HepG2 (cell line): ENCODE data around the gene SLC43A3. TPM values are rescaled to one million over a fixed set of nuclear protein-coding genes. Genes with fewer than 3 reads are reported as not detected.

Source experiments
- ATRX ChIP-seq: sonication (generic); formaldehyde crosslinking; IDR thresholded peaks from 2 replicates; pipeline ENCODE4 v1.4.0; 2020; ENCODE audit warnings: missing genetic modification reagents, borderline replicate concordance
- CBX1 ChIP-seq: IDR thresholded peaks from one replicate; pipeline ENCODE4 v1.6.1; 2016; ENCODE audit warnings: antibody characterized with exemption, low read depth
- CCAR2 ChIP-seq: fragments of 200-400 bp; formaldehyde crosslinking; optimal IDR thresholded peaks from 2 replicates; pipeline ENCODE3; 2018; ENCODE audit warnings: low read depth, mild to moderate bottlenecking, low read length, moderate library complexity
- GATAD2A ChIP-seq: IDR thresholded peaks from 2 replicates; pipeline ENCODE4 v1.6.1; 2016
- HINFP ChIP-seq: sonication (generic); formaldehyde crosslinking; IDR thresholded peaks from 2 replicates; pipeline ENCODE4 v1.4.0; 2020; ENCODE audit warnings: low read depth, mild to moderate bottlenecking, missing genetic modification reagents
- HMG20B ChIP-seq: conservative IDR thresholded peaks from 2 replicates; pipeline ENCODE4 v1.6.1; 2016; ENCODE audit warnings: missing genetic modification reagents, missing compliant biosample characterization
- NFATC3 ChIP-seq: sonication (generic); formaldehyde crosslinking; IDR thresholded peaks from 2 replicates; pipeline ENCODE4 v1.5.1; 2020; ENCODE audit warnings: mild to moderate bottlenecking, missing genetic modification reagents
- NFRKB ChIP-seq: fragments of 450-650 bp; IDR thresholded peaks from 2 replicates; pipeline ENCODE4 v1.6.1; 2017
- NFYB ChIP-seq: sonication (generic); formaldehyde crosslinking; IDR thresholded peaks from 2 replicates; pipeline ENCODE4 v1.4.0; 2020; ENCODE audit warnings: missing genetic modification reagents
- PATZ1 ChIP-seq: sonication (generic); formaldehyde crosslinking; IDR thresholded peaks from 2 replicates; pipeline ENCODE4 v1.4.0; 2020; ENCODE audit warnings: missing genetic modification reagents
- PAWR ChIP-seq: sonication (generic); formaldehyde crosslinking; IDR thresholded peaks from 2 replicates; pipeline ENCODE4 v1.4.0; 2020; ENCODE audit warnings: missing genetic modification reagents, mild to moderate bottlenecking, borderline replicate concordance
- PITX1 ChIP-seq: sonication (generic); formaldehyde crosslinking; IDR thresholded peaks from 2 replicates; pipeline ENCODE4 v1.5.1; 2020; ENCODE audit warnings: mild to moderate bottlenecking, missing genetic modification reagents
- RBAK ChIP-seq: sonication (generic); formaldehyde crosslinking; IDR thresholded peaks from 2 replicates; pipeline ENCODE4 v1.5.1; 2020; ENCODE audit warnings: mild to moderate bottlenecking, missing genetic modification reagents
- RELA ChIP-seq: sonication (generic); formaldehyde crosslinking; IDR thresholded peaks from 2 replicates; pipeline ENCODE4 v1.4.0; 2020; ENCODE audit warnings: missing genetic modification reagents
- SP4 ChIP-seq: sonication (generic); formaldehyde crosslinking; IDR thresholded peaks from 2 replicates; pipeline ENCODE4 v1.8.1; 2023; ENCODE audit warnings: mild to moderate bottlenecking, missing genetic modification reagents
- ZBTB1 ChIP-seq: sonication (generic); formaldehyde crosslinking; IDR thresholded peaks from 2 replicates; pipeline ENCODE4 v1.4.0; 2020; ENCODE audit warnings: missing genetic modification reagents, borderline replicate concordance
- ZKSCAN1 ChIP-seq: fragments of 150-350 bp; IDR thresholded peaks from 2 replicates; pipeline ENCODE4 v1.6.1; 2014; ENCODE audit warnings: low read length
- ZNF138 ChIP-seq: sonication (generic); formaldehyde crosslinking; IDR thresholded peaks from 2 replicates; pipeline ENCODE4 v1.5.0; 2020; ENCODE audit warnings: mild to moderate bottlenecking, low read depth, missing genetic modification reagents
- ZNF20 ChIP-seq: sonication (generic); formaldehyde crosslinking; IDR thresholded peaks from 2 replicates; pipeline ENCODE4 v1.4.0; 2020; ENCODE audit warnings: mild to moderate bottlenecking, moderate library complexity, missing genetic modification reagents
- ZNF333 ChIP-seq: sonication (generic); formaldehyde crosslinking; IDR thresholded peaks from 2 replicates; pipeline ENCODE4 v1.4.0; 2020; ENCODE audit warnings: mild to moderate bottlenecking, missing genetic modification reagents, borderline replicate concordance
- ZNF350 ChIP-seq: sonication (generic); formaldehyde crosslinking; IDR thresholded peaks from 2 replicates; pipeline ENCODE4 v1.4.0; 2020; ENCODE audit warnings: mild to moderate bottlenecking, low read depth, missing genetic modification reagents, borderline replicate concordance
- ZNF431 ChIP-seq: sonication (generic); formaldehyde crosslinking; IDR thresholded peaks from 2 replicates; pipeline ENCODE4 v1.9.0; 2022; ENCODE audit warnings: missing genetic modification reagents, low read depth, mild to moderate bottlenecking, borderline replicate concordance
- ZNF792 ChIP-seq: IDR thresholded peaks from 2 replicates; pipeline ENCODE4 v1.6.1; 2016
- ZSCAN25 ChIP-seq: sonication (generic); formaldehyde crosslinking; IDR thresholded peaks from 2 replicates; pipeline ENCODE4 v1.8.0; 2022; ENCODE audit warnings: mild to moderate bottlenecking, missing genetic modification reagents
- polyA plus RNA-seq, 8 experiments: library from polyadenylated mRNA; depleted of rRNA in 3 of 8; stranded (reverse) in 7 of 8; unstranded in 1 of 8; fragments of >200 nt; fragmentation: Illumina TruSeq in 4 of 8; extraction: Trizol in 4 of 8; gene quantifications; 2 replicates each; pipeline versions ENCODE4 v1.2.1 to v1.2.3, GENCODE V29; 2011 to 2016; ENCODE audit warnings: low read depth in 4 of 8, missing spikeins in 1 of 8, mixed read lengths in 1 of 8; ENCODE audit not compliant: insufficient read depth in 1 of 8
- total RNA-seq, 5 experiments: library from RNA; depleted of rRNA; stranded (reverse); fragments of >200 nt; fragmentation: Illumina TruSeq; extraction: Trizol; gene quantifications; 2 replicates each; pipeline ENCODE4 v1.2.3, GENCODE V29; 2016; ENCODE audit warnings: low read depth in 1 of 5
- TF ChIP-seq, protein P1 (sequence below): sonication (generic); formaldehyde crosslinking; IDR thresholded peaks from 2 replicates; pipeline ENCODE4 v1.4.0; 2020; ENCODE audit warnings: missing genetic modification reagents
- TF ChIP-seq, protein P2 (sequence below): IDR thresholded peaks from 2 replicates; pipeline ENCODE4 v1.6.1; 2016; ENCODE audit warnings: low read depth

SLC43A3 gene
- total and polyA plus RNA-seq, 2 of the 13 experiments (the other 11 are each of a cell fraction or from before 2014, with no cell fraction given): 2.6 TPM; not detected in 1

DNA sequence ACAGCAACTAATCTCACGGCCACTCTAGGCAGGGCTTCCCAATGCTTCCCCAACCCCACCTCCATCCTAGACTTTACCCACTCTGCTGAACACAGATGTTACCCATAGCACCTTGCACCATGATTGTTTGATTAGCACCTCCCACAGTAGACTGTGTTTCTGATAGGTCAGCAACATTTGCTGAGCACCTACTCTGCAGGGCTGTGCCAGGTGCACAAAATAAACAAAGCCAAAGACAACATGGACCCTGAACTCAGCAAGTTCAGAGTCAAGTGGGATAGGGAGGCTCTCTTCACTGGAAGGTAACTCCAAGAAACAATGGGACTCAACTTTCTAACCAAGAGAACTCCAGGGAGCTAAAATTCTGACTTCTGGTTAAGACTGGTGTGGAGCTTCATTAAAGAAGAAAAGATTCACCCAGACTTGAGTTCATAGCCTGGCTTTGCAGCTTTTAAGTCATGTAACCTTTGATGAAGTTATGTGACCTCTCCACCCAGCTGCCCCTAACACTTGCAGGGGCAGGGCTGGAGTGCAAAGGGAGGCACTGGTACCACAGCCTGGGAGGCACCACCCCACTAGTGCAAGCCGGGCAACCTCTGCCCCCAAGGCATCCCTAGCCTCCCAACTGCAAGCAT is 26.7 kb upstream of the SLC43A3 start (continued):
- TF ChIP-seq CBX1 (peak; percentile 54), PATZ1 (peak; percentile 32; the same call in 1 of the 2 replicates), ZBTB1 (no peak), NFATC3 (CRISPR knock-in tag) (no peak), ZNF333 (no peak), HMG20B (CRISPR knock-in tag) (peak; percentile 63; the same call in 1 of the 2 replicates), ZNF138 (CRISPR knock-in tag) (no peak), ZKSCAN1 (peak; percentile 84), NFYB (CRISPR knock-in tag) (peak; percentile 73), PAWR (CRISPR knock-in tag) (no peak), ZSCAN25 (CRISPR knock-in tag) (peak; percentile 95), GATAD2A (CRISPR knock-in tag) (peak; percentile 91), ZNF431 (no peak; the same call in 1 of the 2 replicates), NFRKB (no peak), ATRX (no peak), ZNF350 (CRISPR knock-in tag) (0 out of 2 replicates have a peak, but pooled peaks have one; percentile 55), SP4 (no peak), CCAR2 (no peak), PITX1 (CRISPR knock-in tag) (peak; percentile 86), ZNF792 (CRISPR knock-in tag) (peak; percentile 86; the same call in 1 of the 2 replicates), RBAK (CRISPR knock-in tag) (no peak), HINFP (CRISPR knock-in tag) (peak; percentile 74; the same call in 1 of the 2 replicates), ZNF20 (no peak), RELA (CRISPR knock-in tag) (no peak)
- TF ChIP-seq, protein P1, sequence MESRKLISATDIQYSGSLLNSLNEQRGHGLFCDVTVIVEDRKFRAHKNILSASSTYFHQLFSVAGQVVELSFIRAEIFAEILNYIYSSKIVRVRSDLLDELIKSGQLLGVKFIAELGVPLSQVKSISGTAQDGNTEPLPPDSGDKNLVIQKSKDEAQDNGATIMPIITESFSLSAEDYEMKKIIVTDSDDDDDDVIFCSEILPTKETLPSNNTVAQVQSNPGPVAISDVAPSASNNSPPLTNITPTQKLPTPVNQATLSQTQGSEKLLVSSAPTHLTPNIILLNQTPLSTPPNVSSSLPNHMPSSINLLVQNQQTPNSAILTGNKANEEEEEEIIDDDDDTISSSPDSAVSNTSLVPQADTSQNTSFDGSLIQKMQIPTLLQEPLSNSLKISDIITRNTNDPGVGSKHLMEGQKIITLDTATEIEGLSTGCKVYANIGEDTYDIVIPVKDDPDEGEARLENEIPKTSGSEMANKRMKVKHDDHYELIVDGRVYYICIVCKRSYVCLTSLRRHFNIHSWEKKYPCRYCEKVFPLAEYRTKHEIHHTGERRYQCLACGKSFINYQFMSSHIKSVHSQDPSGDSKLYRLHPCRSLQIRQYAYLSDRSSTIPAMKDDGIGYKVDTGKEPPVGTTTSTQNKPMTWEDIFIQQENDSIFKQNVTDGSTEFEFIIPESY (CRISPR knock-in tag): no peak
- TF ChIP-seq, protein P2, sequence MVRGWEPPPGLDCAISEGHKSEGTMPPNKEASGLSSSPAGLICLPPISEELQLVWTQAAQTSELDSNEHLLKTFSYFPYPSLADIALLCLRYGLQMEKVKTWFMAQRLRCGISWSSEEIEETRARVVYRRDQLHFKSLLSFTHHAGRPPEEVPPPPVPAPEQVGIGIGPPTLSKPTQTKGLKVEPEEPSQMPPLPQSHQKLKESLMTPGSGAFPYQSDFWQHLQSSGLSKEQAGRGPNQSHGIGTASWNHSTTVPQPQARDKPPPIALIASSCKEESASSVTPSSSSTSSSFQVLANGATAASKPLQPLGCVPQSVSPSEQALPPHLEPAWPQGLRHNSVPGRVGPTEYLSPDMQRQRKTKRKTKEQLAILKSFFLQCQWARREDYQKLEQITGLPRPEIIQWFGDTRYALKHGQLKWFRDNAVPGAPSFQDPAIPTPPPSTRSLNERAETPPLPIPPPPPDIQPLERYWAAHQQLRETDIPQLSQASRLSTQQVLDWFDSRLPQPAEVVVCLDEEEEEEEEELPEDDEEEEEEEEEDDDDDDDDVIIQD: peak; percentile 84
